Epithelial cell of proximal tubule (primary cell): ENCODE results near the gene PIM3. TPM values are rescaled to one million over a fixed set of nuclear protein-coding genes. Genes with fewer than 3 reads are reported as not detected.

ENCODE experiments used
- DNase-seq: peaks from one replicate; pipeline ENCODE4 v3.0.0-alpha.2; 2011; ENCODE audit warnings: low read depth
- H3K4me3 ChIP-seq: 2 replicates; pipeline ENCODE4 v1.5.1; 2011; ENCODE audit warnings: low read depth, mild to moderate bottlenecking, low read length
- CTCF ChIP-seq: conservative IDR thresholded peaks from 2 replicates; pipeline ENCODE4 v1.5.1; 2012; ENCODE audit warnings: low read depth, mild to moderate bottlenecking, low read length
- total RNA-seq: library from RNA; depleted of rRNA; stranded (reverse); fragments of >200 nt; gene quantifications from 2 replicates; pipeline ENCODE4 v1.2.3, GENCODE V29; 2015

The PIM3 gene
- total RNA-seq, 1 donor from 2014 or later, result 37.5 TPM

- no peak for DNase-seq
- no peak for TF ChIP-seq CTCF
Observed at GRCh38 chr22:49934160-49934890, 26.2 kb upstream of the PIM3 start.

GRCh38 chr22:49934891-49935557, 25.5 kb upstream of the PIM3 start:
- no peak for TF ChIP-seq CTCF
- H3K4me3 ChIP-seq, result peak overlapping the region; percentile 56
- no peak for DNase-seq

More at GRCh38 chr22:49934160-49934890, 26.2 kb upstream of the PIM3 start:
- H3K4me3 ChIP-seq, result peak overlapping the region; percentile 56

- TF ChIP-seq CTCF, result no peak
- H3K4me3 ChIP-seq, result no peak overlapping the region
- no peak for DNase-seq
Observed at GRCh38 chr22:49935561-49935960, 25.0 kb upstream of the PIM3 start.

- no peak for TF ChIP-seq CTCF
- DNase-seq, result no peak
Observed at GRCh38 chr22:49936018-49936972, 24.3 kb upstream of the PIM3 start.

GRCh38 chr22:49936973-49937757, 23.4 kb upstream of the PIM3 start:
- no peak for TF ChIP-seq CTCF
- H3K4me3 ChIP-seq, result no peak overlapping the region
- DNase-seq, result no peak

More at GRCh38 chr22:49936018-49936972, 24.3 kb upstream of the PIM3 start:
- H3K4me3 ChIP-seq, result peak overlapping the region; percentile 7
